ENCODE measurements around the gene COL15A1. TPM values are rescaled to one million over a fixed set of nuclear protein-coding genes. Genes with fewer than 3 reads are reported as not detected.

Gene COL15A1
- total and polyA plus RNA-seq, 2 of the 8 experiments (the other 6 are each of a cell fraction or from before 2014, with no cell fraction given) = 0.12 to 0.15 TPM

GRCh38 chr9:98941946-98942523 lies 1.7 kb upstream of the COL15A1 start:
- Histone ChIP-seq H2BK5ac (ENCODE audit: low read depth, low read length) (no peak overlapping the region), H3K56ac (replicated peaks; ENCODE audit: insufficient read length, low read depth, low read length) (no peak overlapping the region)
- POLR2A ChIA-PET (ENCODE audit: partially characterized antibody) = no interaction called here

More at GRCh38 chr9:98941946-98942523, 1.7 kb upstream of the COL15A1 start:
- Histone ChIP-seq H3K4me2 (ENCODE audit: insufficient read depth in 1 of 2, low read depth in 2 of 2, low read length in 2 of 2) (no peak overlapping the region), H3K27me3 (replicated peaks in 1 of 4; ENCODE audit: control insufficient read depth in 3 of 4, extremely low read depth in 1 of 4, insufficient read depth in 3 of 4, low read length in 3 of 4) (peaks cover 22 to 48% (median 41%) of the 10 kb centered on the region in 4 experiments), H3K4me1 (replicated peaks in 1 of 4; ENCODE audit: control insufficient read depth in 3 of 4, insufficient read depth in 4 of 4, low read length in 3 of 4) (peaks cover 4 to 9% (median 4%) of the 10 kb centered on the region in 4 experiments; a peak in 5 of 7 replicates), H3K9ac (replicated peaks in 1 of 4; ENCODE audit: extremely low read depth in 1 of 4, low read depth in 3 of 4, low read length in 3 of 4) (no peak overlapping the region), H2BK120ac (replicated peaks; ENCODE audit: low read depth, low read length) (no peak overlapping the region), H2BK12ac (ENCODE audit: low read depth, low read length) (no peak overlapping the region), H3K23me2 (ENCODE audit: low read depth, low read length) (peaks cover 10% of the 10 kb centered on the region; the same call in 1 of the 2 replicates), H4K20me1 (replicated peaks in 1 of 2; ENCODE audit: control insufficient read depth in 1 of 2, insufficient read depth in 2 of 2, low read length in 2 of 2) (peaks cover 0 to 6% of the 10 kb centered on the region in 2 experiments), H3K18ac (ENCODE audit: extremely low read depth, low read length) (no peak overlapping the region), H2BK20ac (ENCODE audit: low read length) (no peak overlapping the region), H3K14ac (ENCODE audit: insufficient read length) (no peak overlapping the region), H3K9me3 (ENCODE audit: insufficient read depth in 2 of 2, low read depth in 1 of 2, low read length in 1 of 2) (no peaks in the 10 kb centered on the region), H4K8ac (ENCODE audit: extremely low read depth, insufficient read depth, low read length) (no peak overlapping the region), H2AK5ac (ENCODE audit: low read depth, low read length) (no peak overlapping the region), H3K36me3 (ENCODE audit: control insufficient read depth in 2 of 4, insufficient read depth in 4 of 4, low read length in 3 of 4) (no peaks in the 10 kb centered on the region; a peak in 1 of 8 replicates), H3K23ac (ENCODE audit: insufficient read length) (no peak overlapping the region), H3K79me1 (ENCODE audit: low read depth, low read length) (no peaks in the 10 kb centered on the region), H2AFZ (ENCODE audit: low read length) (no peak overlapping the region), H3K4me3 (ENCODE audit: extremely low read depth in 1 of 4, insufficient read depth in 2 of 4, low read depth in 3 of 4, low read length in 4 of 4) (no peak overlapping the region), H2BK15ac (ENCODE audit: low read length) (no peak overlapping the region), H4K5ac (ENCODE audit: insufficient read length, low read depth, low read length) (no peak overlapping the region), H3K27ac (ENCODE audit: low read depth, low read length) (no peak overlapping the region), H4K91ac (replicated peaks; ENCODE audit: insufficient read length, low read length) (no peak overlapping the region), H3K79me2 (ENCODE audit: control insufficient read depth in 1 of 2, insufficient read depth in 2 of 2, low read length in 2 of 2) (no peaks in the 10 kb centered on the region), H3K4ac (replicated peaks; ENCODE audit: insufficient read length, low read depth, low read length) (no peak overlapping the region)
- TF ChIP-seq RXRA (IDR thresholded peaks at IDR 0.05; ENCODE audit: insufficient read depth, low read depth, low read length) = no peak
- no peak for TF ChIP-seq TAF1 (IDR thresholded peaks at IDR 0.05; ENCODE audit: low read depth, low read length)
- TF ChIP-seq, protein P1, sequence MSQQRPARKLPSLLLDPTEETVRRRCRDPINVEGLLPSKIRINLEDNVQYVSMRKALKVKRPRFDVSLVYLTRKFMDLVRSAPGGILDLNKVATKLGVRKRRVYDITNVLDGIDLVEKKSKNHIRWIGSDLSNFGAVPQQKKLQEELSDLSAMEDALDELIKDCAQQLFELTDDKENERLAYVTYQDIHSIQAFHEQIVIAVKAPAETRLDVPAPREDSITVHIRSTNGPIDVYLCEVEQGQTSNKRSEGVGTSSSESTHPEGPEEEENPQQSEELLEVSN (IDR thresholded peaks at IDR 0.05) = no peak
- no peak for TF ChIP-seq BCL11A (IDR thresholded peaks at IDR 0.05; ENCODE audit: low read depth in 2 of 2, low read length in 2 of 2)
- no peak for TF ChIP-seq MAFK (IDR thresholded peaks at IDR 0.05; ENCODE audit: low read depth, low read length)
- TF ChIP-seq TAF7 (optimal IDR thresholded peaks at IDR 0.05; ENCODE audit: borderline replicate concordance, low read depth, low read length) = no peak
- no peak for TF ChIP-seq NANOG (IDR thresholded peaks at IDR 0.05; ENCODE audit: insufficient read depth, low read depth, low read length, poor library complexity, severe bottlenecking)
- TF ChIP-seq ZNF274 (IDR thresholded peaks at IDR 0.05; ENCODE audit: borderline replicate concordance, extremely low read depth, low read length) = no peak
- no peak for TF ChIP-seq KDM5A (IDR thresholded peaks at IDR 0.05; ENCODE audit: low read length)
- 86% methylated on average over 8 of the region's 8 CpGs; no CpG with 5 or more reads in 1 of the 2 experiments for WGBS, 2 experiments (ENCODE audit: extremely low coverage in 1 of 2, insufficient coverage in 1 of 2, insufficient read length in 1 of 2, insufficient replicate concordance in 2 of 2, low coverage in 1 of 2, low lambda C conversion rate in 2 of 2, missing lambda C conversion rate in 1 of 2)
- CTCF ChIA-PET (ENCODE audit: partially characterized antibody) = interaction anchor here (1.3 kb wide), 1 partner anchor 25 kb away, joined by 3 read pairs; no protein-coding TSS in a partner anchor
- DNase-seq (ENCODE audit: low read depth in 1 of 2, low spot score in 2 of 2) = no peak
- no peak for FAIRE-seq

Measured in H1 (cell line).